GM04503 (cell line): Measurements from ENCODE around the gene ENTREP1.

Experiments used
- DNase-seq: peaks from one replicate; pipeline ENCODE4 v3.0.0-alpha.2; 2012; ENCODE audit warnings: low read depth

ENTREP1 gene

GRCh38 chr9:69322256-69322655, 2.8 kb upstream of the ENTREP1 start:
- DNase-seq, result no peak

- no peak for DNase-seq
Measured at GRCh38 chr9:69323861-69324260, 1.2 kb upstream of the ENTREP1 start.

GRCh38 chr9:69325409-69326212, 596 bp downstream of the ENTREP1 start:
- DNase-seq, result no peak

GRCh38 chr9:69326261-69326660, 1.2 kb downstream of the ENTREP1 start:
- DNase-seq, result no peak

- DNase-seq, result no peak
Measured at GRCh38 chr9:69330580-69330979, 5.6 kb downstream of the ENTREP1 start.

- DNase-seq, result no peak
Measured at GRCh38 chr9:69331444-69331843, 6.4 kb downstream of the ENTREP1 start.

- DNase-seq, result no peak
Measured at GRCh38 chr9:69332067-69332685, 7.2 kb downstream of the ENTREP1 start.

GRCh38 chr9:69333716-69334115, 8.7 kb downstream of the ENTREP1 start:
- no peak for DNase-seq

- no peak for DNase-seq
Measured at GRCh38 chr9:69334317-69334716, 9.3 kb downstream of the ENTREP1 start.

- DNase-seq, result no peak
Measured at GRCh38 chr9:69339620-69340019, 14.6 kb downstream of the ENTREP1 start.

GRCh38 chr9:69340631-69341030, 15.6 kb downstream of the ENTREP1 start:
- no peak for DNase-seq

- DNase-seq, result no peak
Measured at GRCh38 chr9:69342769-69343168, 17.8 kb downstream of the ENTREP1 start.

- DNase-seq, result no peak
Measured at GRCh38 chr9:69344459-69344858, 19.4 kb downstream of the ENTREP1 start.

- DNase-seq, result no peak
Measured at GRCh38 chr9:69346596-69347390, 21.8 kb downstream of the ENTREP1 start.

GRCh38 chr9:69347607-69348006, 22.6 kb downstream of the ENTREP1 start:
- no peak for DNase-seq

GRCh38 chr9:69351227-69351626, 26.2 kb downstream of the ENTREP1 start:
- DNase-seq, result no peak

- DNase-seq, result no peak
Measured at GRCh38 chr9:69355232-69355631, 30.2 kb downstream of the ENTREP1 start.

- no peak for DNase-seq
Measured at GRCh38 chr9:69357030-69357775, 32.2 kb downstream of the ENTREP1 start.

GRCh38 chr9:69357821-69358220, 32.8 kb downstream of the ENTREP1 start:
- DNase-seq, result no peak

- no peak for DNase-seq
Measured at GRCh38 chr9:69363191-69363590, 38.2 kb downstream of the ENTREP1 start.

- DNase-seq, result no peak
Measured at GRCh38 chr9:69364510-69365150, 39.6 kb downstream of the ENTREP1 start.

- no peak for DNase-seq
Measured at GRCh38 chr9:69370430-69370829, 45.4 kb downstream of the ENTREP1 start.
